Stimulated activated CD8-positive, alpha-beta memory T cell treated with anti-CD3 and anti-CD28 coated beads, Interleukin-7, amount 100 ng/mL, for 24 hours (primary cell): ENCODE results near the gene F7.
"Not testable (repeated sequence)": the region's sequence is repeated elsewhere in the genome, so short reads cannot be mapped to it uniquely, and the experiment has no call there.

Experiments used
- DNase-seq: peaks from one replicate; pipeline ENCODE4 v3.0.0-alpha.2; 2020; ENCODE audit warnings: low read depth

Gene F7

GRCh38 chr13:113072376-113072775 lies 33.2 kb upstream of the F7 start:
- DNase-seq, result no peak

- DNase-seq, result no peak
Measured at GRCh38 chr13:113073942-113074341, 31.6 kb upstream of the F7 start.

GRCh38 chr13:113074401-113074800 lies 31.2 kb upstream of the F7 start:
- DNase-seq, result no peak

- DNase-seq, result no peak
Measured at GRCh38 chr13:113074876-113075275, 30.7 kb upstream of the F7 start.

GRCh38 chr13:113075711-113076110 lies 29.9 kb upstream of the F7 start:
- DNase-seq, result no peak

GRCh38 chr13:113076681-113077401 lies 28.8 kb upstream of the F7 start:
- no peak for DNase-seq

GRCh38 chr13:113077566-113077952 lies 28.0 kb upstream of the F7 start:
- no peak for DNase-seq

- no peak for DNase-seq
Measured at GRCh38 chr13:113077953-113078901, 27.4 kb upstream of the F7 start.

- DNase-seq, result no peak
Measured at GRCh38 chr13:113078902-113079780, 26.4 kb upstream of the F7 start.

GRCh38 chr13:113079781-113080080 lies 25.9 kb upstream of the F7 start:
- not testable (repeated sequence) for DNase-seq

GRCh38 chr13:113080361-113080831 lies 25.2 kb upstream of the F7 start:
- DNase-seq, result no peak

GRCh38 chr13:113080901-113081521 lies 24.6 kb upstream of the F7 start:
- DNase-seq, result no peak

- DNase-seq, result no peak
Measured at GRCh38 chr13:113082198-113083021, 23.2 kb upstream of the F7 start.

GRCh38 chr13:113083022-113083373 lies 22.6 kb upstream of the F7 start:
- DNase-seq, result no peak

- no peak for DNase-seq
Measured at GRCh38 chr13:113083402-113084061, 22.1 kb upstream of the F7 start.

GRCh38 chr13:113084094-113084942 lies 21.3 kb upstream of the F7 start:
- DNase-seq, result no peak

GRCh38 chr13:113084943-113085540 lies 20.5 kb upstream of the F7 start:
- DNase-seq, result no peak

- DNase-seq, result no peak
Measured at GRCh38 chr13:113086031-113086750, 19.4 kb upstream of the F7 start.
